Measurements from ENCODE around the gene JAKMIP2. TPM values are rescaled to one million over a fixed set of nuclear protein-coding genes. Genes with fewer than 3 reads are reported as not detected.

The JAKMIP2 gene
- total RNA-seq, 3 donors from 2014 or later (not counting 1 experiment from before 2014, with no cell fraction given), result 12.2 to 16.1 (median 14.9) TPM

- no peaks in the 10 kb centered on the region for H3K36me3 ChIP-seq (ENCODE audit: control insufficient read depth, insufficient read depth, low read length)
- H3K4me1 Mint-ChIP-seq, result no peaks in the 10 kb centered on the region
- H3K4me3 Mint-ChIP-seq, result no peak overlapping the region
- WGBS (ENCODE audit: insufficient coverage), result 83% methylated on average over 1 of the region's 1 CpG
- ATAC-seq (no peak), DNase-seq (no peak)
- TF ChIP-seq, protein P1, sequence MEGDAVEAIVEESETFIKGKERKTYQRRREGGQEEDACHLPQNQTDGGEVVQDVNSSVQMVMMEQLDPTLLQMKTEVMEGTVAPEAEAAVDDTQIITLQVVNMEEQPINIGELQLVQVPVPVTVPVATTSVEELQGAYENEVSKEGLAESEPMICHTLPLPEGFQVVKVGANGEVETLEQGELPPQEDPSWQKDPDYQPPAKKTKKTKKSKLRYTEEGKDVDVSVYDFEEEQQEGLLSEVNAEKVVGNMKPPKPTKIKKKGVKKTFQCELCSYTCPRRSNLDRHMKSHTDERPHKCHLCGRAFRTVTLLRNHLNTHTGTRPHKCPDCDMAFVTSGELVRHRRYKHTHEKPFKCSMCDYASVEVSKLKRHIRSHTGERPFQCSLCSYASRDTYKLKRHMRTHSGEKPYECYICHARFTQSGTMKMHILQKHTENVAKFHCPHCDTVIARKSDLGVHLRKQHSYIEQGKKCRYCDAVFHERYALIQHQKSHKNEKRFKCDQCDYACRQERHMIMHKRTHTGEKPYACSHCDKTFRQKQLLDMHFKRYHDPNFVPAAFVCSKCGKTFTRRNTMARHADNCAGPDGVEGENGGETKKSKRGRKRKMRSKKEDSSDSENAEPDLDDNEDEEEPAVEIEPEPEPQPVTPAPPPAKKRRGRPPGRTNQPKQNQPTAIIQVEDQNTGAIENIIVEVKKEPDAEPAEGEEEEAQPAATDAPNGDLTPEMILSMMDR (IDR thresholded peaks at IDR 0.05), result no peak
- H3K27me3 ChIP-seq (ENCODE audit: control insufficient read depth, insufficient read depth, low read length), result no peaks in the 10 kb centered on the region
- no peak overlapping the region for H3K4me3 ChIP-seq (ENCODE audit: low read length)
- no peaks in the 10 kb centered on the region for H3K4me1 ChIP-seq (ENCODE audit: control insufficient read depth, insufficient read depth, low read length)
- H3K9me3 Mint-ChIP-seq, result no peaks in the 10 kb centered on the region
- no peak overlapping the region for H3K27ac Mint-ChIP-seq
- H3K27me3 Mint-ChIP-seq (ENCODE audit: low read depth in 2 of 2), result peaks cover 6 to 20% of the 10 kb centered on the region in 2 donors
- H3K36me3 Mint-ChIP-seq, result no peaks in the 10 kb centered on the region
- H3K9me3 ChIP-seq (ENCODE audit: control insufficient read depth, insufficient read depth, low read length), result no peaks in the 10 kb centered on the region
- no peak overlapping the region for H3K27ac ChIP-seq (ENCODE audit: low read length)
- intact Hi-C loops (cut with micrococcal nuclease), result no loop called here
Observed at GRCh38 chr5:147565524-147565923, 217.0 kb downstream of the JAKMIP2 start.

DNA sequence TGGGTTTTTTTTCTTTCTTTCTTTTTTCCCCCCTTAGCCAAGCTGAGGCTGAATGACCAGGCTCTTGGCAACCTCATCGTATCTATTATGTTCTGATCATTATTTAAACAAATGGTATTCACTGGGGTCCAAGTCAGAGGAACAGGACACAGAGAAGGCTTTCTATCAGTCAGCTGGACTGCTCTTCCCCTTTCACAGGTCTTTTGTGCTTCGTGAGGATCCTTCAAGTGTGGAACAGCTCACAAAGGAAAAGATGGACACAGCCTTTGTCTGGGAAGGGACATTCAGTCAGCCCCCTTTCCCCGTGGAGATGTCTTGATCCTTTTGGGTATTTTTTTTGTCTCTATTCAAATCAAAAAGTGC, 218.4 kb downstream of the JAKMIP2 start:
- Mint-ChIP-seq H3K9me3 (no peaks in the 10 kb centered on the region), H3K36me3 (no peaks in the 10 kb centered on the region), H3K4me1 (no peaks in the 10 kb centered on the region), H3K4me3 (no peak overlapping the region), H3K27ac (no peak overlapping the region), H3K27me3 (ENCODE audit: low read depth in 2 of 2) (peaks cover 8 to 19% of the 10 kb centered on the region in 2 donors)
- Histone ChIP-seq H3K4me3 (ENCODE audit: low read length) (no peak overlapping the region), H3K4me1 (ENCODE audit: control insufficient read depth, insufficient read depth, low read length) (no peaks in the 10 kb centered on the region), H3K9me3 (ENCODE audit: control insufficient read depth, insufficient read depth, low read length) (no peaks in the 10 kb centered on the region), H3K27ac (ENCODE audit: low read length) (no peak overlapping the region), H3K36me3 (ENCODE audit: control insufficient read depth, insufficient read depth, low read length) (no peaks in the 10 kb centered on the region), H3K27me3 (ENCODE audit: control insufficient read depth, insufficient read depth, low read length) (no peaks in the 10 kb centered on the region)
- TF ChIP-seq, protein P1 (IDR thresholded peaks at IDR 0.05), result no peak
- 81% methylated on average over 2 of the region's 3 CpGs for WGBS (ENCODE audit: insufficient coverage)
- intact Hi-C loops (cut with micrococcal nuclease), result no loop called here
- DNase-seq (no peak), ATAC-seq (no peak)

DNA sequence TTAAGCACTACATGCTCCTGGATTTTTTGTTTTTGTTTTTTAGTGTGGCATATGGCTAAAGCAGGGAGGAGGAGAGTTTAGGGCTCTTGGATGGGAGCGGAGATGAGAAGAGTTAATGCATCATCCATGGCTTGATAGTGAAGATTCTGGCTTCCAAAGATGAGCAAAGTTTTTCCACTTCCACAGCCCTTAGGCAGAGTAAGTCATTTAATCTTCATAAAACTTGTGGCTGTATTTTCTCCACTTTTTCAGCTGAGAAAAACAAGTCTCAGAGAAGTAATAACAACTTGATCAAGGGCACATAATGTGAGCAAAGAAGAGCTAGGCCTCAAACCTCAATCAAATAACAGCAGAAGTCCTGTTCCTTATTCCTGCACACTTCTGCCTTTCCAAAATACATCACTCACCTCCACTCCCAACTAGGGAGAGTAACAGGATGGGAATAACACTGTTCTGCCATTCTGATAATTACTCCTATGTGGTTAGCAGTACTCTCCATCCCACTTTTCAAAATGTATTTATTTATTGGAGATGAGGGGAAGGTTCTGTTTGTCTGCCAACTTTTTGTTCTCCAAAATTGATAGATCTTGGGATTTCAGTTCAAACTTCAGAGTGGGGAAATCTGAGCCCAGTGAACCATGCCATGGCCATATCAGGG, 218.9 kb downstream of the JAKMIP2 start:
- Mint-ChIP-seq H3K4me3 (no peak overlapping the region), H3K27me3 (ENCODE audit: low read depth in 2 of 2) (peaks cover 8 to 18% of the 10 kb centered on the region in 2 donors), H3K27ac (no peak overlapping the region), H3K36me3 (no peaks in the 10 kb centered on the region), H3K4me1 (no peaks in the 10 kb centered on the region), H3K9me3 (no peaks in the 10 kb centered on the region)
- WGBS (ENCODE audit: insufficient coverage), result 100% methylated on average over 1 of the region's 1 CpG
- no peak for ATAC-seq
- TF ChIP-seq, protein P1 (IDR thresholded peaks at IDR 0.05), result no peak
- Histone ChIP-seq H3K4me3 (ENCODE audit: low read length) (no peak overlapping the region), H3K27me3 (ENCODE audit: control insufficient read depth, insufficient read depth, low read length) (no peaks in the 10 kb centered on the region), H3K27ac (ENCODE audit: low read length) (no peak overlapping the region), H3K4me1 (ENCODE audit: control insufficient read depth, insufficient read depth, low read length) (no peaks in the 10 kb centered on the region), H3K36me3 (ENCODE audit: control insufficient read depth, insufficient read depth, low read length) (no peaks in the 10 kb centered on the region), H3K9me3 (ENCODE audit: control insufficient read depth, insufficient read depth, low read length) (no peaks in the 10 kb centered on the region)
- intact Hi-C loops (cut with micrococcal nuclease), result no loop called here
- no peak for DNase-seq

DNA sequence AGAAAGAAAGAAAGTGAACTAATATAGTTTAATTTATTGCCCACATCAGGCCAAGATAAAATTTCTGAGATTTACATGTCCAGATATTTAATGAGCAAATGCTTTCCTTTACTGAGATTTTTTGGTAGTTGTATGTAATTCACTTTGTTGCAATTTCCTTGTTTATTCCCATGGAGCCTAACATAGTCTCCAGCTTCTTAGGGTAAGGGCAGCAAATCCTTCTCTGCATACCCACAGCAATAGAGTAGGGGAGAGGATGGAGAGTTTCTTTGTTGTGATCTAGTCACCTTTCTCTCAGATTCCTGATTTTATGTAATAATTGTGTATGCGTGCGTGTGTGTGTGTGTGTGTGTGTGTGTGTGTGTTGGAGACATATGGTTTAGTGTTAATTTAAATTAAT, 221.1 kb downstream of the JAKMIP2 start:
- WGBS (ENCODE audit: insufficient coverage), result no CpG with 5 or more reads among the region's 2 CpGs
- TF ChIP-seq, protein P1 (IDR thresholded peaks at IDR 0.05), result no peak

More for the DNA sequence above, 221.1 kb downstream of the JAKMIP2 start:
- H3K4me1 ChIP-seq (ENCODE audit: control insufficient read depth, insufficient read depth, low read length), result no peaks in the 10 kb centered on the region
- no peaks in the 10 kb centered on the region for H3K36me3 Mint-ChIP-seq
- H3K27me3 ChIP-seq (ENCODE audit: control insufficient read depth, insufficient read depth, low read length), result no peaks in the 10 kb centered on the region
- H3K9me3 Mint-ChIP-seq, result no peaks in the 10 kb centered on the region
- ATAC-seq (no peak), DNase-seq (no peak)
- no peak overlapping the region for H3K4me3 ChIP-seq (ENCODE audit: low read length)
- H3K36me3 ChIP-seq (ENCODE audit: control insufficient read depth, insufficient read depth, low read length), result no peaks in the 10 kb centered on the region
- intact Hi-C loops (cut with micrococcal nuclease), result no loop called here
- no peak overlapping the region for H3K27ac ChIP-seq (ENCODE audit: low read length)
- H3K27me3 Mint-ChIP-seq (ENCODE audit: low read depth in 2 of 2), result peaks cover 6 to 11% of the 10 kb centered on the region in 2 donors
- H3K4me1 Mint-ChIP-seq, result no peaks in the 10 kb centered on the region
- H3K4me3 Mint-ChIP-seq, result no peak overlapping the region
- no peak overlapping the region for H3K27ac Mint-ChIP-seq
- H3K9me3 ChIP-seq (ENCODE audit: control insufficient read depth, insufficient read depth, low read length), result no peaks in the 10 kb centered on the region
